Upper lobe of left lung (tissue), 4 donors: ENCODE data around the gene TAPBPL.

ENCODE experiments used
- POLR2A ChIP-seq, 4 donors: fragments of 450-650 bp; IDR thresholded peaks; one replicate each; pipeline ENCODE4 v1.5.1; 2016 to 2017; ENCODE audit warnings: antibody characterized with exemption in 4 of 4, mild to moderate bottlenecking in 2 of 4
- POLR2AphosphoS5 ChIP-seq, 2 donors: sonication (generic); formaldehyde crosslinking; IDR thresholded peaks; one replicate each; pipeline ENCODE4 v1.5.1; 2017; ENCODE audit warnings: antibody characterized with exemption in 2 of 2
- TF ChIP-seq, protein P1 (sequence below), 6 experiments: fragments of 450-650 bp in 4 of 6; fragments of 200-600 bp in 2 of 6; sonication (generic) in 2 of 6; IDR thresholded peaks; one replicate each; pipeline ENCODE4 v1.5.1; 2016 to 2019; ENCODE audit warnings: antibody characterized with exemption in 6 of 6

DNA sequence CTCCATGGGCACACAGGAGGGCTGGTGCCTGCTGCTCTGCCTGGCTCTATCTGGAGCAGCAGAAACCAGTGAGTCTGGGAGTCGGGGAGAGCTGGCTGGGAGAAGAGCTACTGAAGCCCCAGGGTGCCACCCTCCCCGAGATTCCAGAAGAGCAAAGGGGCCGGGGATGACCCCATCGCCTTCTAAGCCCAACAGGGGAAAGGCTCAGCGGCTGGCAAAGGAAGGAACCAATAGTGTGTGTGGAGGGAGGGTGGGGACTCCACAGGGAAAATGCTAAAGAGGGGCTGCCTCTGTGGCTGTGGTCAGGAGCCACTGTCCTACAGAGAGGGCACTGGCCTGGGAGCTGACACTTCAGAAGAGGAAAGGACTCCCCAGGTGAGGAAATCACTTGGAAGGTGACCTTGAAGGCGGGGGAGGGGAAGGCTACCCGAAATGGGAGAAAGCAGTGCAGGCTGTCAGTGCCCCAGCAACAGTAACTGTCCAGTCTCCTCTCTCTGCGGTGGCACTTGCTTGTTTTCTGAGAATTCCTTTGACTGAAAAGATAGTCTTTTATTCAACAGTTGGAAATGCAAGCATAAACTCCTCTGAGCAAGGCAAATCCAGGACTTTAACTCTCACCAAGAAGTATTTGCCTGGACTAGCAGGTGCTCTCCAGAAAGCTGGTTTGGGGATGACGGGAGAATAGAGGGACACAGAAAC lies 552 bp downstream of the TAPBPL start:
- TF ChIP-seq, protein P1, sequence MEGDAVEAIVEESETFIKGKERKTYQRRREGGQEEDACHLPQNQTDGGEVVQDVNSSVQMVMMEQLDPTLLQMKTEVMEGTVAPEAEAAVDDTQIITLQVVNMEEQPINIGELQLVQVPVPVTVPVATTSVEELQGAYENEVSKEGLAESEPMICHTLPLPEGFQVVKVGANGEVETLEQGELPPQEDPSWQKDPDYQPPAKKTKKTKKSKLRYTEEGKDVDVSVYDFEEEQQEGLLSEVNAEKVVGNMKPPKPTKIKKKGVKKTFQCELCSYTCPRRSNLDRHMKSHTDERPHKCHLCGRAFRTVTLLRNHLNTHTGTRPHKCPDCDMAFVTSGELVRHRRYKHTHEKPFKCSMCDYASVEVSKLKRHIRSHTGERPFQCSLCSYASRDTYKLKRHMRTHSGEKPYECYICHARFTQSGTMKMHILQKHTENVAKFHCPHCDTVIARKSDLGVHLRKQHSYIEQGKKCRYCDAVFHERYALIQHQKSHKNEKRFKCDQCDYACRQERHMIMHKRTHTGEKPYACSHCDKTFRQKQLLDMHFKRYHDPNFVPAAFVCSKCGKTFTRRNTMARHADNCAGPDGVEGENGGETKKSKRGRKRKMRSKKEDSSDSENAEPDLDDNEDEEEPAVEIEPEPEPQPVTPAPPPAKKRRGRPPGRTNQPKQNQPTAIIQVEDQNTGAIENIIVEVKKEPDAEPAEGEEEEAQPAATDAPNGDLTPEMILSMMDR (IDR thresholded peaks at IDR 0.05), result no peak
- TF ChIP-seq POLR2A (IDR thresholded peaks at IDR 0.05) (peak in 1 of 4 donors; percentile 17), POLR2AphosphoS5 (IDR thresholded peaks at IDR 0.05) (no peak)
